Measurements from ENCODE around the gene BOLA1. TPM values are rescaled to one million over a fixed set of nuclear protein-coding genes. Genes with fewer than 3 reads are reported as not detected.

The BOLA1 gene
- total and polyA plus RNA-seq, 2 experiments from 2014 or later, result 18.4 to 26.2 TPM

DNA sequence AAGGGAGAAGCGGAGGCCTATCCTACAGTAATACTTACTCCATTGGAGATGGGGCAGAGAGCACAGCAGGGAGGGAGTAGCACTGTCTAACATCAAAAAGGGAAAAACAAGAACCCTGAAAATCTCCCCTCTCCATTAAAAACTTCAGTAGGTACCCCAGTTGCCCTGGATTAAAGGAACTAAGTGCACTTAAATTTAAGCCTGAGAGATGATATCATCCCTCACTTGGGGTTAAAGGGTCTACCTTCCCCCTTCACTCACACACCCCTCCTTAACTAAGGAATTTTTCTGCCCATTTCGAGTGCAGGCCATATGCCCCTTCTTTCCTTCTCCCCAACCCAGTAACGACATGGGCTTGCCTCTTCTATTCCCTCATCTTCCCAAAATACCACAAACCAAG, 41.1 kb downstream of the BOLA1 start (continued):
- TF ChIP-seq, protein P1, sequence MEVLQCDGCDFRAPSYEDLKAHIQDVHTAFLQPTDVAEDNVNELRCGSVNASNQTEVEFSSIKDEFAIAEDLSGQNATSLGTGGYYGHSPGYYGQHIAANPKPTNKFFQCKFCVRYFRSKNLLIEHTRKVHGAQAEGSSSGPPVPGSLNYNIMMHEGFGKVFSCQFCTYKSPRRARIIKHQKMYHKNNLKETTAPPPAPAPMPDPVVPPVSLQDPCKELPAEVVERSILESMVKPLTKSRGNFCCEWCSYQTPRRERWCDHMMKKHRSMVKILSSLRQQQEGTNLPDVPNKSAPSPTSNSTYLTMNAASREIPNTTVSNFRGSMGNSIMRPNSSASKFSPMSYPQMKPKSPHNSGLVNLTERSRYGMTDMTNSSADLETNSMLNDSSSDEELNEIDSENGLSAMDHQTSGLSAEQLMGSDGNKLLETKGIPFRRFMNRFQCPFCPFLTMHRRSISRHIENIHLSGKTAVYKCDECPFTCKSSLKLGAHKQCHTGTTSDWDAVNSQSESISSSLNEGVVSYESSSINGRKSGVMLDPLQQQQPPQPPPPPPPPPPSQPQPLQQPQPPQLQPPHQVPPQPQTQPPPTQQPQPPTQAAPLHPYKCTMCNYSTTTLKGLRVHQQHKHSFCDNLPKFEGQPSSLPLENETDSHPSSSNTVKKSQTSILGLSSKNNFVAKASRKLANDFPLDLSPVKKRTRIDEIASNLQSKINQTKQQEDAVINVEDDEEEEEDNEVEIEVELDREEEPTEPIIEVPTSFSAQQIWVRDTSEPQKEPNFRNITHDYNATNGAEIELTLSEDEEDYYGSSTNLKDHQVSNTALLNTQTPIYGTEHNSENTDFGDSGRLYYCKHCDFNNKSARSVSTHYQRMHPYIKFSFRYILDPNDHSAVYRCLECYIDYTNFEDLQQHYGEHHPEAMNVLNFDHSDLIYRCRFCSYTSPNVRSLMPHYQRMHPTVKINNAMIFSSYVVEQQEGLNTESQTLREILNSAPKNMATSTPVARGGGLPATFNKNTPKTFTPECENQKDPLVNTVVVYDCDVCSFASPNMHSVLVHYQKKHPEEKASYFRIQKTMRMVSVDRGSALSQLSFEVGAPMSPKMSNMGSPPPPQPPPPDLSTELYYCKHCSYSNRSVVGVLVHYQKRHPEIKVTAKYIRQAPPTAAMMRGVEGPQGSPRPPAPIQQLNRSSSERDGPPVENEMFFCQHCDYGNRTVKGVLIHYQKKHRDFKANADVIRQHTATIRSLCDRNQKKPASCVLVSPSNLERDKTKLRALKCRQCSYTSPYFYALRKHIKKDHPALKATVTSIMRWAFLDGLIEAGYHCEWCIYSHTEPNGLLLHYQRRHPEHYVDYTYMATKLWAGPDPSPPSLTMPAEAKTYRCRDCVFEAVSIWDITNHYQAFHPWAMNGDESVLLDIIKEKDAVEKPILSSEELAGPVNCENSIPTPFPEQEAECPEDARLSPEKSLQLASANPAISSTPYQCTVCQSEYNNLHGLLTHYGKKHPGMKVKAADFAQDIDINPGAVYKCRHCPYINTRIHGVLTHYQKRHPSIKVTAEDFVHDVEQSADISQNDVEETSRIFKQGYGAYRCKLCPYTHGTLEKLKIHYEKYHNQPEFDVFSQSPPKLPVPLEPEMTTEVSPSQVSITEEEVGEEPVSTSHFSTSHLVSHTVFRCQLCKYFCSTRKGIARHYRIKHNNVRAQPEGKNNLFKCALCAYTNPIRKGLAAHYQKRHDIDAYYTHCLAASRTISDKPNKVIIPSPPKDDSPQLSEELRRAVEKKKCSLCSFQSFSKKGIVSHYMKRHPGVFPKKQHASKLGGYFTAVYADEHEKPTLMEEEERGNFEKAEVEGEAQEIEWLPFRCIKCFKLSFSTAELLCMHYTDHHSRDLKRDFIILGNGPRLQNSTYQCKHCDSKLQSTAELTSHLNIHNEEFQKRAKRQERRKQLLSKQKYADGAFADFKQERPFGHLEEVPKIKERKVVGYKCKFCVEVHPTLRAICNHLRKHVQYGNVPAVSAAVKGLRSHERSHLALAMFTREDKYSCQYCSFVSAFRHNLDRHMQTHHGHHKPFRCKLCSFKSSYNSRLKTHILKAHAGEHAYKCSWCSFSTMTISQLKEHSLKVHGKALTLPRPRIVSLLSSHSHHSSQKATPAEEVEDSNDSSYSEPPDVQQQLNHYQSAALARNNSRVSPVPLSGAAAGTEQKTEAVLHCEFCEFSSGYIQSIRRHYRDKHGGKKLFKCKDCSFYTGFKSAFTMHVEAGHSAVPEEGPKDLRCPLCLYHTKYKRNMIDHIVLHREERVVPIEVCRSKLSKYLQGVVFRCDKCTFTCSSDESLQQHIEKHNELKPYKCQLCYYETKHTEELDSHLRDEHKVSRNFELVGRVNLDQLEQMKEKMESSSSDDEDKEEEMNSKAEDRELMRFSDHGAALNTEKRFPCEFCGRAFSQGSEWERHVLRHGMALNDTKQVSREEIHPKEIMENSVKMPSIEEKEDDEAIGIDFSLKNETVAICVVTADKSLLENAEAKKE (CRISPR knock-in tag; IDR thresholded peaks at IDR 0.05), result no peak
- TF ChIP-seq POLR2AphosphoS5 (IDR thresholded peaks at IDR 0.05; ENCODE audit: low read depth), result no peak
- TF ChIP-seq, protein P2, sequence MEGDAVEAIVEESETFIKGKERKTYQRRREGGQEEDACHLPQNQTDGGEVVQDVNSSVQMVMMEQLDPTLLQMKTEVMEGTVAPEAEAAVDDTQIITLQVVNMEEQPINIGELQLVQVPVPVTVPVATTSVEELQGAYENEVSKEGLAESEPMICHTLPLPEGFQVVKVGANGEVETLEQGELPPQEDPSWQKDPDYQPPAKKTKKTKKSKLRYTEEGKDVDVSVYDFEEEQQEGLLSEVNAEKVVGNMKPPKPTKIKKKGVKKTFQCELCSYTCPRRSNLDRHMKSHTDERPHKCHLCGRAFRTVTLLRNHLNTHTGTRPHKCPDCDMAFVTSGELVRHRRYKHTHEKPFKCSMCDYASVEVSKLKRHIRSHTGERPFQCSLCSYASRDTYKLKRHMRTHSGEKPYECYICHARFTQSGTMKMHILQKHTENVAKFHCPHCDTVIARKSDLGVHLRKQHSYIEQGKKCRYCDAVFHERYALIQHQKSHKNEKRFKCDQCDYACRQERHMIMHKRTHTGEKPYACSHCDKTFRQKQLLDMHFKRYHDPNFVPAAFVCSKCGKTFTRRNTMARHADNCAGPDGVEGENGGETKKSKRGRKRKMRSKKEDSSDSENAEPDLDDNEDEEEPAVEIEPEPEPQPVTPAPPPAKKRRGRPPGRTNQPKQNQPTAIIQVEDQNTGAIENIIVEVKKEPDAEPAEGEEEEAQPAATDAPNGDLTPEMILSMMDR (conservative IDR thresholded peaks at IDR 0.05; ENCODE audit: low read depth in 2 of 2), result no peak

DNA sequence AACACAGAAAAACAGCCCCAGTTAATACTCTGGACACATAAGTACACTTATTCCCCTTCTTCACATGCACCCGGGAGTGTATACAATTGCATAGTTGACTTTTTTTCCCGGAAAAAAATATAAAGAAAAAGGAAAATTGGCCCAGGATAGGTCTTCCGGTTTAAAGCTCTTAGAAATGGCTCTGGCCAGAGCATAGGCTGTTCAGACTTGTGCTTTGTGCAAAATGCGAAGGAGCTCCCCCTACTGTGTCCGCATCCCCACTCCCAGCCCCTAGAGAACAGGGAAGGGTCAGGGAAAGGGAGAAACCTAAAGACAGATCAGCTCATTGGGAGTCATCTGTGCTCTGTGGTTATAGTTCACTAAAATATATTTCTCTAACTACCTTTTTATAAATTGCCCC, 42.8 kb downstream of the BOLA1 start:
- Histone ChIP-seq H3K4me1 (ENCODE audit: insufficient read depth) (peaks cover 44% of the 10 kb centered on the region), H3F3A (replicated peaks; ENCODE audit: low read depth) (peaks cover 9% of the 10 kb centered on the region; the same call in 1 of the 2 replicates), H3K9me2 (ENCODE audit: insufficient read depth) (no peaks in the 10 kb centered on the region), H2AFZ (no peak overlapping the region), H3K27ac (ENCODE audit: low read depth) (no peak overlapping the region), H3K36me3 (ENCODE audit: insufficient read depth) (peaks cover 13% of the 10 kb centered on the region; the same call in 1 of the 2 replicates), H3K27me3 (ENCODE audit: insufficient read depth) (no peaks in the 10 kb centered on the region), H4K20me1 (replicated peaks; ENCODE audit: insufficient read depth) (no peaks in the 10 kb centered on the region; the same call in 1 of the 2 replicates), H3K4me3 (no peak overlapping the region), H3K4me2 (no peak overlapping the region), H3K79me2 (replicated peaks; ENCODE audit: insufficient read depth) (no peaks in the 10 kb centered on the region)
- peak overlapping the region; percentile 78; the same call in 1 of the 2 replicates for H3K27ac Mint-ChIP-seq
- peaks cover 21% of the 10 kb centered on the region for H3K36me3 Mint-ChIP-seq (ENCODE audit: low read depth)
- TF ChIP-seq, protein P2 (conservative IDR thresholded peaks at IDR 0.05; ENCODE audit: low read depth in 2 of 2), result peak; percentile 56 to 67
- no peak for TF ChIP-seq EZH2 (IDR thresholded peaks at IDR 0.05; ENCODE audit: low read depth, unreplicated experiment)
- no peak overlapping the region for H3K4me3 Mint-ChIP-seq
- peaks cover 52% of the 10 kb centered on the region for H3K4me1 Mint-ChIP-seq
- ATAC-seq (peak; percentile 83), DNase-seq (ENCODE audit: low spot score) (peak; percentile 77)
- H3K9me3 Mint-ChIP-seq, result no peaks in the 10 kb centered on the region
- peaks cover 9% of the 10 kb centered on the region for H3K27me3 Mint-ChIP-seq (ENCODE audit: insufficient read depth, low read depth, poor library complexity)
